Rectal smooth muscle tissue (tissue), 1 donor: ENCODE data around the gene KDM8.

Experiments
- H3K27ac ChIP-seq: one replicate; pipeline ENCODE4 v1.7.0; 2013; ENCODE audit warnings: low read depth, low read length, inconsistent platforms
- H3K27me3 ChIP-seq: one replicate; pipeline ENCODE4 v1.7.0; 2013; ENCODE audit warnings: low read length; ENCODE audit not compliant: control insufficient read depth, insufficient read depth
- H3K36me3 ChIP-seq: one replicate; pipeline ENCODE4 v1.7.0; 2013; ENCODE audit warnings: low read length; ENCODE audit not compliant: control insufficient read depth, insufficient read depth
- H3K4me1 ChIP-seq: one replicate; pipeline ENCODE4 v1.7.0; 2013; ENCODE audit warnings: low read length; ENCODE audit not compliant: control insufficient read depth, insufficient read depth
- H3K4me3 ChIP-seq: one replicate; pipeline ENCODE4 v1.7.0; 2013; ENCODE audit warnings: low read length
- H3K9ac ChIP-seq: one replicate; pipeline ENCODE4 v1.7.0; 2013; ENCODE audit warnings: low read length

The KDM8 gene

DNA sequence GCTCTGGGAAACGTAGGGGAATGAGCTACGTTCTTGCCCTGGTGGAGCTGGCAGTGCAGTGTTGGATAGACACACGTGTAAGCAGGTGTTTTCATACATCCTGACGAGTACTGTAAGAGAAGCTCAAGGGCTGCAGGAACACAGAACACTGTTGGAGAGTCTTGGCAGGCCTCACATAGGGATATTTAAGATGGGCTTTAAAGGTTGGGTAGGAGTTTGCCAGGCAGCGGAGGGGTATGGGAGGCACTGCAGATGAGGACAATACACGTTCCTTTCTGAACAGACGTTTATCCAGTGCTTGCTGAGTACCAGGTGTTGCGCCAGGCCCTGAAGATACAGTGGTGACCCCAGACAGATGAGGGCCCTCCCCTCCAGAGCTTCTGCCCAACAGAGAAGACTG is 6.3 kb downstream of the KDM8 start:
- Histone ChIP-seq H3K4me3 (no peak overlapping the region), H3K27ac (no peak overlapping the region), H3K9ac (no peak overlapping the region)

DNA sequence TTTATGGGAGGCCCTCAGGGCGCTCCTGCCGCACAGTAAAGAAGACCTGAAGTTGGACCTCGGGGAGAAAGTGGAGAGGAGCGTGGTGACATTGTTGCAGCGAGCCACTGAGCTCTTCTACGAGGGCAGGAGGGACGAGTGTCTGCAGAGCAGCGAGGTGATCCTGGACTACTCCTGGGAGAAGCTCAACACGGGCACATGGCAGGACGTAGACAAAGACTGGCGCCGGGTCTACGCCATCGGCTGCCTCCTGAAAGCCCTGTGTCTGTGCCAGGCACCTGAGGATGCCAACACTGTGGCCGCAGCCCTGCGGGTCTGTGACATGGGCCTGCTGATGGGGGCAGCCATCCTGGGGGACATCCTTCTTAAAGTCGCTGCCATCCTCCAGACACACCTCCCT is 6.8 kb downstream of the KDM8 start:
- no peaks in the 10 kb centered on the region for H3K4me1 ChIP-seq
- H3K27me3 ChIP-seq, result no peaks in the 10 kb centered on the region
- H3K4me3 ChIP-seq, result no peak overlapping the region
- no peak overlapping the region for H3K9ac ChIP-seq
- H3K36me3 ChIP-seq, result peaks cover 4% of the 10 kb centered on the region
- no peak overlapping the region for H3K27ac ChIP-seq

More for the DNA sequence above, 6.3 kb downstream of the KDM8 start:
- no peaks in the 10 kb centered on the region for H3K27me3 ChIP-seq
- peaks cover 2% of the 10 kb centered on the region for H3K36me3 ChIP-seq
- H3K4me1 ChIP-seq, result peaks cover under 1% of the 10 kb centered on the region

DNA sequence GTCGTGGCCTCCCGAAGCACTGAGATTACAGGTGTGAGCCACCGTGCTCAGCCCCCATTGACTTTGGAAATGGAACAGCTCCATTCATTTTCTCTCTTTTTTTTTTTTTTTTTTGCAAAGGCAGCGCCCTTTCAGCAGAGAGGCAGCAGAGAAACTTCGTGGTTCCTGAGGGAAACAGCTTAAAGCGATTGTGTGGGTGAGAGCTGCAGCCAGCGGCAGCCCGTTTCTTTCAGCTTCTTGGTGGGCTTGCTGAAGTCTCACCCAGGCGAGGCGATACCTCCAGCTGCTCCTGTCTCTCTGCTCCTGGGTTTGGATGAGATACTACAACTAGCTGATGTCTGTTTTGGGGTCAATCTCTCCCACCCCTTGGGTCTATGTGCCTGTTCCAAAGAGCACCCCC is 7.7 kb downstream of the KDM8 start:
- no peak overlapping the region for H3K27ac ChIP-seq
- H3K36me3 ChIP-seq, result peaks cover 4% of the 10 kb centered on the region
- H3K4me1 ChIP-seq, result no peaks in the 10 kb centered on the region
- H3K4me3 ChIP-seq, result no peak overlapping the region
- H3K27me3 ChIP-seq, result no peaks in the 10 kb centered on the region
- no peak overlapping the region for H3K9ac ChIP-seq

DNA sequence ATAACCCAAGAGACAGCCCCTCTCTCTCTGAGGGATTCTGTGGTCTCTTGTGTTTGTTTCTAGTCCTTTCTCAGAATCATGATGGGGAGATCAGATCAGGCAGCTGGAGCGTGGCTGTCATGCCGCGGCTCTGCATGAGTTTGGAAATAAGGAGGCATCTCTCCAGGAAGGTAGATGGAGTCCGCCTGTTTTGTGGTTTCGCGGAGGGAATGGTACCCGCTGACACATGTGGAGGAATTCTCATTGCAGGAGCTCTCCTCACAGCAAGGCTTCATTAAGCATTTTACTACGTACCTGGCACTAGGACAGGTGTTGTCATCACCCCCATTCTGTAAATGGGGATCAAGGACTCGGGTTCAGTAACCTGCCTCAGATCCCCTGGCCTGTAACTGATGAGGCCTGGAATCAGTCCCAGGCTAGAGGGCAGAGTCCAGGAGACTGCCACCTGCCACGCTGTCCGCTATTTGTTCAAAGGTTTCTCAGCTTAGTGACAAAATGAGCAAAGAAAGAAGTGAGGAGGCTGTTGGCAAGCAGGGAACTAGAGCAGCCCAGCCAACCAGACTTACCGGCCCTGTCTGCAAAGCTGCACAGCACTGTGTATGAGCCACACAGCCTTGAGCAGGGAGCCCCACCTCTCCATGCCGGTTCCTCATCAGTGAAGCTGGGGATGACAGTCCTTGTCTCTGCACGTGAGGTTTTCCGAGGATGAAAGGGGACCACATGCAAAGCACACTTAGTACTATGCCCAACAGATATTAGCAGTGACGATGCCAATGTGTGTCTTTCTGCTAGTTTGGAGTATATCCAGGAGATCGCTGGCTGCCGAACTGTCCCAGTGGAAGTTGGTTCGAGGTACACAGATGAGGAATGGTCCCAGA is 11.0 kb downstream of the KDM8 start:
- Histone ChIP-seq H3K27ac (no peak overlapping the region), H3K36me3 (peaks cover 4% of the 10 kb centered on the region), H3K9ac (no peak overlapping the region), H3K4me1 (no peaks in the 10 kb centered on the region), H3K4me3 (no peak overlapping the region), H3K27me3 (no peaks in the 10 kb centered on the region)

DNA sequence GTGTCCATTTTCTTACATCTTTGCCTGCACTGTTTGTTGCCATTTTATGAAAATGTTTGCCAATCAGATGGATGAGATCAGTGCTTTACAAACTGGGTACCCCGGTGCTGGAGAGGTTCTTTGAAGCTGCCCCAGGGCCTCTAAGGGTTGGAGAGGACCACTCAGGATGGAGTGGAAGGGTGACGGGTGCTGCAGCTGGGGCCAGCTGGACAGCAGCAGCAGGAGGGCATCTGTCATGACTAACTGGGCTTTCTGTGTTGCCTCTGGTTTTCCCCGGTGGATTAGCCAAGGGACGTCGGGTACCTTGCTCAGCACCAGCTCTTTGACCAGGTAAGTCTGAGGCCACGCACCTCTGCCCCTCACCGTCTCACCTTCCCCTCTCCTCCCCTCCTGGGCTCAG is 12.3 kb downstream of the KDM8 start:
- peaks cover 4% of the 10 kb centered on the region for H3K36me3 ChIP-seq
- H3K9ac ChIP-seq, result no peak overlapping the region
- no peak overlapping the region for H3K4me3 ChIP-seq
- H3K27ac ChIP-seq, result no peak overlapping the region
- H3K27me3 ChIP-seq, result no peaks in the 10 kb centered on the region
- no peaks in the 10 kb centered on the region for H3K4me1 ChIP-seq

DNA sequence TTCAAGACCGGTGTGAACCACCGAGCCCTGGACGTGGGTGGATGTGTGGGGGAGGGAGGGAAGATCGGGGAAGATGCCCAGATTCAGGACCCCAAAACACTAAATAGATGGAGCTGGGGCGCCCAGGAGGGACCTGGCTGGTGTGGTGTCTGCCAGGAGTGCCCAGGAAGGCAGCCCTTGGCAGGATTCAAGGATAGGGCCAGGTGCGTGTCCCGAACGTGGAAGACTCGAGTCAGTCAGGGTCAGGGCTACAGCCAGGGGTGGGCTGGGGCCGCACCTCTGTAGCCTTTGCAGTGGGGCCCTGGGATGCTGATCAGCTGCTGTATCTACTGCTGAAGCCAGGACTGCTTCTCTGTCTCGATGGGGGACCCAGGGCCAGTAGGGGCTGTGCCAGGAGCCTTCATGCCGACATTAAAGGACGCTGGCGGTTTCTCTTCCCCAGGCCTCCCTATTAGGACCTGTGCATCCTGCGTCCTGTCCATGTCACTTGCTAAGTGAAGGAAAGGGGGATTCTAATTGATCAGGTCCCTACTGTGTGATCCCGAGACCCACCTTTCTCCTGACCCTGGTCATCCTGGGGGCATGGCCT is 13.1 kb downstream of the KDM8 start:
- no peak overlapping the region for H3K4me3 ChIP-seq
- H3K9ac ChIP-seq, result no peak overlapping the region
- H3K27me3 ChIP-seq, result no peaks in the 10 kb centered on the region
- H3K36me3 ChIP-seq, result peaks cover 4% of the 10 kb centered on the region
- H3K27ac ChIP-seq, result no peak overlapping the region
- H3K4me1 ChIP-seq, result no peaks in the 10 kb centered on the region

DNA sequence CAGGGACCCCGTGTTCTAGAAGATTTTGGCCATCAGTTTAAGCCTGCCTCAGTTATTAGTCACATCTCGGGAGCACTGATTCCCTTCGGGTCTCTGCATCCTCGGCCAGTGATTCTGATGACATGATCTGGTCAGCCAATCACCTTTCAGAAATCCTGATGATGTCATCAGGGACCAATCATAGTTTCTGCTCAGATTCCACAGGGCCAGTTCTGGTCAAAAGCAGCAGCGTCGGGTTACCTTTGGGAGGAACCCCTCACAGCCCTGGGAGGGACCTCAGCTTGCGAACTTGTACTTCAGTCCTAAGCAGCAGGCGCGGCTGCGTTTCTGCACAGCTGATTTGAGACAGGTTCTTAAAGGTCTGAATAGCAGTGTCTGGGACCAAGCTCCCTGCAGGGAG is 13.9 kb downstream of the KDM8 start:
- no peaks in the 10 kb centered on the region for H3K4me1 ChIP-seq
- H3K4me3 ChIP-seq, result no peak overlapping the region
- H3K27me3 ChIP-seq, result no peaks in the 10 kb centered on the region
- no peak overlapping the region for H3K9ac ChIP-seq
- H3K27ac ChIP-seq, result no peak overlapping the region
- peaks cover 4% of the 10 kb centered on the region for H3K36me3 ChIP-seq

DNA sequence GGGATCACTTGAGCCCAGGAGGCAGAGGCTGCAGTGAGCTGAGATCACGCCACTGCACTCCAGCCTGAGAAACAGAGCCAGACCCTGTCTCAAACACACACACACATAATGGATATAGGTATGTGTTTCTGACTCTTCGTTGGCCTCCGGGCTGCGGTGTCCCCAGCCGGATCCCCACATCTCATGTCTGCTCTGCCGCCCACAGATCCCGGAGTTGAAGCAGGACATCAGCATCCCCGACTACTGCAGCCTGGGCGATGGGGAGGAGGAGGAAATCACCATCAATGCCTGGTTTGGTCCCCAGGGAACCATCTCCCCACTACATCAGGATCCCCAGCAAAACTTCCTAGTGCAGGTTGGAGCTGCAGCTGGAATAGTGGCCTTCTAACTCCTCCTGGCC is 15.4 kb downstream of the KDM8 start:
- no peak overlapping the region for H3K4me3 ChIP-seq
- peaks cover 8% of the 10 kb centered on the region for H3K4me1 ChIP-seq
- H3K36me3 ChIP-seq, result peaks cover 4% of the 10 kb centered on the region
- H3K27me3 ChIP-seq, result no peaks in the 10 kb centered on the region
- no peak overlapping the region for H3K9ac ChIP-seq
- H3K27ac ChIP-seq, result no peak overlapping the region

DNA sequence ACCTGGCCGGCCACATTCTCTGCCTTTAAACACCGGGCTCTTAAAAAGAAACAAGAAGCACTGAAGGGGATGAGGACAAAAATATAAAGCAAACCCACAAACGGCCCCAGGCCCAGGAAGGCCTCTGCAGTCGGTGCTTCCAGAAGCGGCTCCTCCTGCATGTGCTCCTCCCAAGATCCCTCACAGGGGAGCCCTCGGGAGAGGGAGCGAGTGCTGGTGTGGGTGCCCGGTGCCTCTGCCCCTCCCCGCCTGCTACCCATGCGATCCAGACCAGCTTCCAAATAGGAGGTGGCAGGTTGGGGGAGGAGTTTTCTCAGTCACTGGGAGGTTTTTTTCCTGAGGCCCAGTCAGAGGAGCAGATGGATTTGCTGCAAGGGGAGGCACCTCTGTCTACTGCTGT is 15.8 kb downstream of the KDM8 start:
- H3K27ac ChIP-seq, result no peak overlapping the region
- H3K4me1 ChIP-seq, result peaks cover 8% of the 10 kb centered on the region
- peaks cover 4% of the 10 kb centered on the region for H3K36me3 ChIP-seq
- no peak overlapping the region for H3K9ac ChIP-seq
- no peak overlapping the region for H3K4me3 ChIP-seq
- H3K27me3 ChIP-seq, result no peaks in the 10 kb centered on the region

DNA sequence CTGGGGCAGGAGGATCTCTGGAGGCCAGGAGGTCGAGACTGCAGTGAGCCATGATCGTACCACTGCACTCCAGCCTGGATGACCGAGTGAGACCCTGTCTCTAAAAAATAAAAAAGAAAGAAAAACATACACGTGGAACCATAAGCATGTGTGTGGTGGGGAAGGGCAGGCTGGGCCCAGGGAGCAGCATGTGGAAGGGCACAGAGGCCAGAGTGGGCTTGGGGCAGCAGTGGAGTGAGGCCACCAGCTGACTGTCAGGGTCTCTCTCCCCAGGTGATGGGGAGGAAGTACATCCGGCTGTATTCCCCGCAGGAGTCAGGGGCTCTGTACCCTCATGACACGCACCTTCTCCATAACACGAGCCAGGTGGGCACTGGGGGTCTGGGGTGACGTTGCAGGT is 16.8 kb downstream of the KDM8 start:
- Histone ChIP-seq H3K4me3 (no peak overlapping the region), H3K27ac (no peak overlapping the region), H3K9ac (no peak overlapping the region), H3K4me1 (peaks cover 8% of the 10 kb centered on the region), H3K36me3 (no peaks in the 10 kb centered on the region), H3K27me3 (no peaks in the 10 kb centered on the region)

DNA sequence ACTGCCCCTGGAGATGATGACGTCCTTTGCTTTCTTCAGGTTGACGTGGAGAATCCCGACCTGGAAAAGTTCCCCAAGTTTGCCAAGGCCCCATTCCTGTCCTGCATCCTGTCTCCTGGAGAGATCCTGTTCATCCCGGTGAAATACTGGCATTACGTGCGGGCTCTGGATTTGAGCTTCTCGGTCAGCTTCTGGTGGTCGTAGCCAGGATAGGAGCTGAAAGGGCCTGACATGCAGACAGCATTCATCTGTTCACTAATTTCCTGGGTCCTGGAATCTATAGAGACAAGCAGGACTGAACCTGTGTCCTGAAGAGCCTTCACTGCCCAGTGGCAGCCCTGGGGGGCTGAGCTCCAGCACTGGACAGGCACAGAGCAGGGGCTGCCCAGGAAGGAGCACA is 17.2 kb downstream of the KDM8 start:
- H3K36me3 ChIP-seq, result no peaks in the 10 kb centered on the region
- no peak overlapping the region for H3K27ac ChIP-seq
- no peak overlapping the region for H3K9ac ChIP-seq
- no peaks in the 10 kb centered on the region for H3K27me3 ChIP-seq
- no peak overlapping the region for H3K4me3 ChIP-seq
- H3K4me1 ChIP-seq, result peaks cover 8% of the 10 kb centered on the region

DNA sequence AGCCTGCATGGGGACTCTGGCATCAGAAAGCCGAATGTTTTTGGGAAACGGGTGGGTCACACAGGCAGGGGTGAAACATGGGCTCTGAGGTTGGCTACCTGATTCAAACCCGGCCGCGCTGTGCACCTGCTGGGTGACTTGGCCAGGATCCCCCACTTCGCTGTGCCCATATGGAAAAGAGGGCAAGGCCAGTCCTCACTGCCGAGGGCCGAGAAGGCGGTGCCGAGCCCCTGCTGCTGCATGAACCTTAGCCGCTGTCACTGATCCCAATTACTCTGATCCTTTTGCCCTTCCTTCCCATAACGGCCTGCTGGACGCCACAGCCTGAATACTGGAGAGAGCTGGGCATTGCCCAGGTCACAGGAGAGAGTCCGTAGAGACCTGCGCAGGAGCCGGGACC is 17.7 kb downstream of the KDM8 start:
- no peak overlapping the region for H3K27ac ChIP-seq
- no peak overlapping the region for H3K9ac ChIP-seq
- H3K4me3 ChIP-seq, result no peak overlapping the region
- H3K36me3 ChIP-seq, result no peaks in the 10 kb centered on the region
- H3K27me3 ChIP-seq, result no peaks in the 10 kb centered on the region
- peaks cover 8% of the 10 kb centered on the region for H3K4me1 ChIP-seq
